Activated B cell treated with CpG ODN at 0.5 μM for 24 hours (primary cell): ENCODE results near the gene PF4V1. TPM values are rescaled to one million over a fixed set of nuclear protein-coding genes. Genes with fewer than 3 reads are reported as not detected.

Experiments used
- ATAC-seq: fragments of 200-7000 bp; cut with Tn5 transposase; one replicate; pipeline ENCODE4 v1.10.0; 2021; ENCODE audit warnings: low read depth, mild to moderate bottlenecking, moderate library complexity
- CTCF ChIA-PET: fragments of 350-600 bp; sonication (Branson Sonifier 250); formaldehyde crosslinking; loops from one replicate; lab custom pipeline; 2021; ENCODE audit warnings: antibody characterized with exemption; lab: Charles Lee
- POLR2A ChIA-PET: fragments of 350-600 bp; sonication (Branson Sonifier 250); formaldehyde crosslinking; loops from one replicate; lab custom pipeline; 2021; ENCODE audit warnings: antibody characterized with exemption; lab: Charles Lee
- DNase-seq: peaks from one replicate; pipeline ENCODE4 v3.0.0; 2022
- H3K27ac Mint-ChIP-seq: one replicate; pipeline ENCODE4 v1.8.0; 2020; ENCODE audit warnings: mixed read lengths
- H3K27me3 Mint-ChIP-seq: one replicate; pipeline ENCODE4 v1.8.0; 2021; ENCODE audit warnings: mixed read lengths
- H3K36me3 Mint-ChIP-seq: one replicate; pipeline ENCODE4 v1.8.0; 2021; ENCODE audit warnings: low read depth, mixed read lengths
- H3K4me1 Mint-ChIP-seq: one replicate; pipeline ENCODE4 v1.8.0; 2021; ENCODE audit warnings: mixed read lengths
- H3K4me3 Mint-ChIP-seq: one replicate; pipeline ENCODE4 v1.8.0; 2020; ENCODE audit warnings: mild to moderate bottlenecking, mixed read lengths
- H3K9me3 Mint-ChIP-seq: one replicate; pipeline ENCODE4 v1.8.0; 2020; ENCODE audit warnings: mixed read lengths
- CTCF ChIP-seq: fragments of 200-600 bp; IDR thresholded peaks from one replicate; pipeline ENCODE4 v1.8.0; 2022; ENCODE audit warnings: antibody characterized with exemption, mild to moderate bottlenecking
- intact Hi-C: fragments of 100-400 bp; cut with micrococcal nuclease; formaldehyde crosslinking; loops from one replicate; pipeline ENCODE4 v1.15.1; 2024
- total RNA-seq: library from RNA; stranded (reverse); gene quantifications from 2 replicates; pipeline ENCODE4 v1.2.3, GENCODE V29; 2022

PF4V1 gene
- total RNA-seq, 1 donor from 2014 or later: not detected

- intact Hi-C loops: no loop called here
- CTCF ChIA-PET: no interaction called here
- POLR2A ChIA-PET: no interaction called here
- Mint-ChIP-seq H3K36me3 (no peaks in the 10 kb centered on the region), H3K4me1 (no peaks in the 10 kb centered on the region), H3K27ac (no peak overlapping the region), H3K27me3 (peaks cover 12% of the 10 kb centered on the region), H3K4me3 (no peak overlapping the region), H3K9me3 (no peaks in the 10 kb centered on the region)
- ATAC-seq (no peak), DNase-seq (no peak)
- no peak for TF ChIP-seq CTCF
Measured at GRCh38 chr4:73844345-73844744, 8.8 kb upstream of the PF4V1 start.

GRCh38 chr4:73844806-73845205 is 8.3 kb upstream of the PF4V1 start:
- no peaks in the 10 kb centered on the region for H3K36me3 Mint-ChIP-seq
- DNase-seq (no peak), ATAC-seq (no peak)
- no peaks in the 10 kb centered on the region for H3K9me3 Mint-ChIP-seq
- H3K27ac Mint-ChIP-seq: no peak overlapping the region
- ChIA-PET POLR2A (no interaction called here), CTCF (no interaction called here)
- H3K4me1 Mint-ChIP-seq: no peaks in the 10 kb centered on the region
- intact Hi-C loops: no loop called here
- no peak for TF ChIP-seq CTCF
- no peak overlapping the region for H3K4me3 Mint-ChIP-seq
- peaks cover 9% of the 10 kb centered on the region for H3K27me3 Mint-ChIP-seq

GRCh38 chr4:73847526-73848182 is 5.4 kb upstream of the PF4V1 start:
- DNase-seq (no peak), ATAC-seq (no peak)
- ChIA-PET CTCF (no interaction called here), POLR2A (no interaction called here)
- peaks cover 12% of the 10 kb centered on the region for H3K27me3 Mint-ChIP-seq
- no peak for TF ChIP-seq CTCF
- H3K4me1 Mint-ChIP-seq: no peaks in the 10 kb centered on the region
- no peaks in the 10 kb centered on the region for H3K36me3 Mint-ChIP-seq
- intact Hi-C loops: no loop called here
- H3K9me3 Mint-ChIP-seq: no peaks in the 10 kb centered on the region
- no peak overlapping the region for H3K4me3 Mint-ChIP-seq
- no peak overlapping the region for H3K27ac Mint-ChIP-seq

GRCh38 chr4:73848183-73848777 is 4.8 kb upstream of the PF4V1 start:
- Mint-ChIP-seq H3K36me3 (no peaks in the 10 kb centered on the region), H3K4me3 (no peak overlapping the region), H3K9me3 (no peaks in the 10 kb centered on the region), H3K4me1 (no peaks in the 10 kb centered on the region), H3K27ac (no peak overlapping the region), H3K27me3 (peaks cover 15% of the 10 kb centered on the region)
- ChIA-PET CTCF (no interaction called here), POLR2A (no interaction called here)
- intact Hi-C loops: no loop called here
- DNase-seq (no peak), ATAC-seq (no peak)
- no peak for TF ChIP-seq CTCF

- CTCF ChIA-PET: no interaction called here
- Mint-ChIP-seq H3K4me3 (no peak overlapping the region), H3K9me3 (no peaks in the 10 kb centered on the region), H3K4me1 (no peaks in the 10 kb centered on the region), H3K27me3 (peaks cover 23% of the 10 kb centered on the region), H3K36me3 (no peaks in the 10 kb centered on the region), H3K27ac (no peak overlapping the region)
- intact Hi-C loops: no loop called here
- DNase-seq (no peak), ATAC-seq (no peak)
- POLR2A ChIA-PET: no interaction called here
- TF ChIP-seq CTCF: no peak
Measured at GRCh38 chr4:73850261-73850970, 2.7 kb upstream of the PF4V1 start.
